MM.1S (cell line): ENCODE results near the gene TREX2.

ENCODE experiments used
- CTCF ChIP-seq: fragments of 300-600 bp; sonication (generic); IDR thresholded peaks from 2 replicates; pipeline ENCODE4 v1.5.1; 2016; ENCODE audit warnings: antibody characterized with exemption, low read length, mixed read lengths
- EZH2phosphoT487 ChIP-seq: fragments of 300-600 bp; sonication (generic); IDR thresholded peaks from 2 replicates; pipeline ENCODE4 v1.6.1; 2018; ENCODE audit warnings: antibody characterized with exemption, low read length

- TF ChIP-seq EZH2phosphoT487 (no peak), CTCF (no peak)
These were observed 1.7 kb upstream of the TREX2 start for GRCh38 chrX:153447581-153447960.
